GM12891 (cell line): ENCODE data around the gene GGT7. TPM values are rescaled to one million over a fixed set of nuclear protein-coding genes. Genes with fewer than 3 reads are reported as not detected.
"Not testable (repeated sequence)": the region's sequence is repeated elsewhere in the genome, so short reads cannot be mapped to it uniquely, and the experiment has no call there.

Experiments used
- DNase-seq: peaks from one replicate; pipeline ENCODE4 v3.0.0; 2011; ENCODE audit warnings: low spot score; ENCODE audit not compliant: insufficient read length
- FAIRE-seq: peaks from 2 replicates; lab custom pipeline; 2011; peaks lifted over from hg19 to GRCh38; lab: Jason Lieb, UNC
- PAX5 ChIP-seq: IDR thresholded peaks from 2 replicates; pipeline ENCODE4 v1.6.1; 2011; ENCODE audit warnings: low read length, moderate library complexity, mild to moderate bottlenecking; ENCODE audit not compliant: insufficient read depth, severe bottlenecking
- POLR2A ChIP-seq: IDR thresholded peaks from 2 replicates; pipeline ENCODE4 v1.6.1; 2011; ENCODE audit warnings: low read depth, low read length, control low read depth
- POLR2AphosphoS5 ChIP-seq: IDR thresholded peaks from 2 replicates; pipeline ENCODE4 v1.6.1; 2011; ENCODE audit warnings: low read depth, low read length, control low read depth
- POU2F2 ChIP-seq: IDR thresholded peaks from 2 replicates; pipeline ENCODE4 v1.6.1; 2011; ENCODE audit warnings: low read depth, mild to moderate bottlenecking, control low read depth, low read length, moderate library complexity
- SPI1 ChIP-seq: IDR thresholded peaks from 2 replicates; pipeline ENCODE4 v1.6.1; 2011; ENCODE audit warnings: low read depth, low read length, control low read depth
- TAF1 ChIP-seq: IDR thresholded peaks from 2 replicates; pipeline ENCODE4 v1.6.1; 2011; ENCODE audit warnings: low read depth, low read length, control low read depth
- polyA plus RNA-seq: library from polyadenylated mRNA; unstranded; fragments of >200 nt; gene quantifications from one replicate; pipeline ENCODE4 v1.2.1, GENCODE V29; 2012; ENCODE audit warnings: low read depth, missing spikeins, inconsistent platforms; ENCODE audit not compliant: missing spikeins

Gene GGT7, protein sequence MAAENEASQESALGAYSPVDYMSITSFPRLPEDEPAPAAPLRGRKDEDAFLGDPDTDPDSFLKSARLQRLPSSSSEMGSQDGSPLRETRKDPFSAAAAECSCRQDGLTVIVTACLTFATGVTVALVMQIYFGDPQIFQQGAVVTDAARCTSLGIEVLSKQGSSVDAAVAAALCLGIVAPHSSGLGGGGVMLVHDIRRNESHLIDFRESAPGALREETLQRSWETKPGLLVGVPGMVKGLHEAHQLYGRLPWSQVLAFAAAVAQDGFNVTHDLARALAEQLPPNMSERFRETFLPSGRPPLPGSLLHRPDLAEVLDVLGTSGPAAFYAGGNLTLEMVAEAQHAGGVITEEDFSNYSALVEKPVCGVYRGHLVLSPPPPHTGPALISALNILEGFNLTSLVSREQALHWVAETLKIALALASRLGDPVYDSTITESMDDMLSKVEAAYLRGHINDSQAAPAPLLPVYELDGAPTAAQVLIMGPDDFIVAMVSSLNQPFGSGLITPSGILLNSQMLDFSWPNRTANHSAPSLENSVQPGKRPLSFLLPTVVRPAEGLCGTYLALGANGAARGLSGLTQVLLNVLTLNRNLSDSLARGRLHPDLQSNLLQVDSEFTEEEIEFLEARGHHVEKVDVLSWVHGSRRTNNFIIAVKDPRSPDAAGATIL
- polyA plus RNA-seq, result 5.4 TPM

DNA sequence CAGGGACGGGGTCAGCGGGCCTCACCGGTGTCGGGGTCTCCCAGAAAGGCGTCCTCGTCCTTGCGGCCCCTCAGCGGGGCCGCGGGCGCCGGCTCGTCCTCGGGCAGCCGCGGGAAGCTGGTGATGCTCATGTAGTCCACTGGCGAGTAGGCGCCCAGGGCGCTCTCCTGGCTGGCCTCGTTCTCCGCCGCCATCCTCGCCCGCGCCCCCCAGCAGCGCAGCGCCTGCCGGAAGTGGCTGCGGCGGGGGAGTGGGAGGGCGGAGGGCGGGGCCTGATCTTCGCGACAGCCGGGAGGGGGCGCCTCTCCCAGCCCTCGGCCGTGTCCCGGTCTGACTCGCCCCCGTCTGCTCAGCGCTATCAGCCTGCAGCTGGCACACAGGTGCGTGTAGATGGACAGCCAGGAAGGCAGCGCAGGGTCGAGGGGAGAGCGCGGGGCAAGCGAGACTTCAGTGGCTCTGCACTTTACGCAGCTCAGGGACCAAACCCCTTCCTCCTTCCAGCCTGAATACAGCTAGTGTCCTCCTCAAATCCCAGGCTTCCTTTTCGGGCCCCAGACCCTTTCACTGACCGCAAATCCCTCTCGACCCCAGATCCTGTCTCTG is at the start of gene GGT7:
GGT7 (minus strand) TSS at position 235 of the 603 bp plus-strand sequence; CDS start at position 194, 41 bp downstream.
- TF ChIP-seq TAF1 (no peak), POLR2AphosphoS5 (no peak), PAX5 (no peak), SPI1 (no peak), POLR2A (no peak), POU2F2 (no peak)
- FAIRE-seq (peak; percentile 77), DNase-seq (peak; percentile 86)

DNA sequence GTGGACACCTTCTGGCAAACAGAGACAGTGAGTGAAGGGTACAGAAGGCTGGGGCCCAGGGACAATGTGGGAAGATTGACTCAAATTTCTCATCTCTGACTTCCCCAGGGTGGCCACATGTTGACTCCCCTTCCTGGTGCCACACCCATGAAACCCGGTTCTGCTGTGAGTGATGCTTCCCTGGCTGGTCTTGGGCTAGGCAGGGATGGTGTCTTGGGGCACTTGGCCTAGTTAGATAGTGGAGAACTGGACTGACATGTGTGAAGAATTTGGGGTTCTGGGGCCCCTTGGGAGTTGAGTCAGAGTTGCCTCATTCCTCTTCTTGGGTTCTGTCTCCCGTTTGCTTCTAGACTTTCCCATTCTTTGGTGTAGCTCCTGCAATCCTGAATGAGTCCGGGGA is 48.8 kb upstream of the GGT7 start:
- no peak for FAIRE-seq
- TF ChIP-seq TAF1 (no peak), POU2F2 (no peak), POLR2A (no peak), POLR2AphosphoS5 (no peak), SPI1 (no peak)
- no peak for DNase-seq

DNA sequence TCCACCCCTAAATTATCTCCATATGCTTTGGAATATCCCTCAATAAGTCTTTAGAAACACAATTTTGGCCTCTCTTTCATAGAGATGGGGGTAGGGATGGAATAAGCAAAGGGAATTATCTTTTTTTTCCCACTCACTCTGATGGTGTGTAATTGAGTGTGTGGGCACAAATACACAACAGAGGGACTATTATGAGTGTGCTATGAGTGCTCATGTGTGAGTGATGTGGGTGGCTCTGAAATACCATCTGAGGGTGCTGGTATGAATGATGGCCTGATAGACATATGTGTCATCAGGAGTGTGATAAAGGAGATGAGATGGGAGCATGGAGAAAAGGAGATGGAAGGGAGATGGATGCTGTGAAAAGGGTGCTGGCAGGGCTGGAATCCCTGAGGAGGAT is 47.4 kb upstream of the GGT7 start:
- FAIRE-seq (no peak), DNase-seq (no peak)
- TF ChIP-seq TAF1, result no peak

DNA sequence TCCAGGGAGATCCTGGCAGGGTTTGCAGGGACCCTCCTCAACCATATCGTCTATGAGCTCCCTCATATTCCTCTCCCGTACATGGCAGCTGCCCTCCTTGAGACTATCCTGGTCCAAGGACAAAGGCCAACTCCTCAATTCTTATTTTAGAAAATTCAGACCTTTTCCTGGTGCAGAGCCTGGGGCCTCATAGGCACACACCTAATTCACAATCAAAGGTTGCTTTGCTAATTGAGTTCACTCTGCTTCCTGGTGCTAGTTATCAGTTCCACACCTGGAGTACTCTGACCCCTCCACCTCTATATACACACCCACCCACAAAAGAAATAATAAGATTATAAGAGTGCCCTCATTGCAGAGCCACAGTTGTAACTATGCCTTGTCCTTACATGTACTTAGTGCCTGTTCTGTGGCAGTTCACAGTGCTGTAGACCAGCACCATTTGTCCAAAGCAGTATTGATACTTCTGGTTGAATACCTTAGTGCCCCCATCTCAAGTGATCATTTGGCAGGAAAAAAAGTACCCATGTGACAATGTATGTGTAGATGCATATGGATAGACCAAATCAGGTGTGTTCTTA is 44.2 kb upstream of the GGT7 start:
- TF ChIP-seq POLR2A (no peak), SPI1 (no peak), POLR2AphosphoS5 (no peak), TAF1 (no peak), POU2F2 (no peak), PAX5 (no peak)
- FAIRE-seq (no peak), DNase-seq (no peak)

DNA sequence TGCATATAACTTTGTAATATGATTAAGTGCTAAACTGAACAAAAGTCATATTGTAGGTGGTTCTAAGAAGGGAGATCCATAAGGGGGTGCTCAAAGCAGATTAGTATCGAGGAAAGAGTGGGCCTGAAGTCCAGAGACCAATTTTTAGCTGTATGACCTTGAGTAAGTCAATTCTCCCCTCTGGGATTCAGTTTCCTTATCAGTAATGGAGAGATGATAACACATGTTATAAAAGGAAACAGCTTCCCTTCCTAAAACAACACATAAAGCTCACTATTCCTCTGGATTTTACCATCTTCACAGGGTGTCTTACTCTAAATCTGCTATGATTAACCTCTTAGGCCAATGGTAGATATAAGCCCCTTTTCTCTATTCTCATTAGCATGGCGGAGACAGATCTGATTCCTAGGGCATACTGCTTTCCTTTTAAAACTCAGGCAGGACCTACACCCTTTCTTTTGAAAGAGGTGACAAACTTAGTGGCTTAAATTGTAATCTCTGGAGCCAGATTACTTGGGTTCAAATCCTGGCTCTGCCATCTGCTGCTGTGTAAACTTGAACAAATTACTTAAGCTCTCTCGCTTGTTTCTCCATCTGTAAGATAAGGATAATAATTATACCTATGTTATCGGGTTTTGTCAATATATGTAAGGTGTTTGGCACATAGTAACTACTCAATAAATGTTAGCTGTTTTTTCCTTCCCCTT is 43.2 kb upstream of the GGT7 start:
- DNase-seq (no peak), FAIRE-seq (peak; percentile 9)
- TF ChIP-seq POLR2AphosphoS5, result no peak
- no peak for TF ChIP-seq PAX5

DNA sequence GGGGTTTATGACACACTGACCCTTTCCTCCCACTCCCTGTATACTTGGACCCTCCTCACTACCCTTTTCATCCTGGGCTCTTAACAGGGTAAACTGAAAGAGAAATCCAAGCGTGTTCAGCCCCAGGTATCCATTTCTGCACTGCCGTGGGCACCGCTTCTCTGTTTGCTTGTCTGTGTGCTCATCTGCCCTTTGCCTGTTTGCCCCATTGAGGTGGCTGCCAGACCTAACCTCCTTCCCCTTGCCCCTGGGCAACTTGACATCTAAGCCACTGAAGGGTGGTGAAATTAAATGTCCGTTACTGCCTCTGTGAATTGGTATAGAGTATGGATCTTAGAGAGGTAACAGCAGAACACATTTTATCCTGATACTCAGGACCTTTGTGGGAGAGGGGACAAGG is 42.5 kb upstream of the GGT7 start:
- DNase-seq, result no peak
- TF ChIP-seq POU2F2, result no peak
- no peak for TF ChIP-seq POLR2A
- TF ChIP-seq PAX5, result no peak
- no peak for TF ChIP-seq SPI1
- no peak for TF ChIP-seq TAF1
- TF ChIP-seq POLR2AphosphoS5, result no peak

DNA sequence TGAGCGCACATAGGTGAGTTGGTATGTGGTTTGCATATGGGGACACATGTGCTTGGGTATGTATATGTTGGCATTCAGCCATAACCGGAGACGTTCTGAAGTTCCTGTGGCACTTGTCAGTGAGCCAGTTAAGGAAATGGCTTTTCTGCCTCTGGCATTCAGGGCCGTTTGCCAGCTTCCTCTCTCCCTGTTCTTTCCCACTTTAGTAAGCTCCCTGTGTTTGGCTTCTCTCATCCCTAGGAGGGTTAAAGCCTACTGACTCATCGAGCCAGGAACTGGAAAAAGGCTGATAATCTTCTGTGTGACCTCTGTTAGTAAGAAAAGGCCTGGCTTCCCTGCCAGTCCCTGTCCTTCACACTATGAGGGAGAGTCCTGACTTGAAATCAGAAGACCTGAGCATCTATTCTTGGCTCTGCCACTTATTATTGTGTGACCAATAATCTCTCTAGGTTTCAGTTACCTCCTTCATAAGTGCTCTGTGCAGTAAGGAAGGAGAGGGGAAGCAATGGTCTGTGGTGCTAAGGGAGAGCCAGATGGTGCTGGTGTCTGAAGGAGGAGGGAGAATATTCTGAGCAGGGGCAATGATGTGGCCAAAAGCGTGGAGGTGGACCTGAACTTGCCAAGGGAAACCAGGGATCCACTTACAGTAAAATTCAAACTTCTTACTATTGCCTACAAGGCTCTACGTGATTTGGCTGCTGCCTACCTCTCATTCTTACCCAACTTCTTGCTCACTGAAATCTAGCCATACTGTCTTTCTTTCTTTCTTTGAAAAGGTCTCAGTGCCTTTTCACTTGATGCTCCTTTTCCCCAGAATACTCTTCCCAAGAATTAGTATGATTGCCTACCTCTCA is 35.2 kb upstream of the GGT7 start:
- TF ChIP-seq POU2F2, result no peak
- FAIRE-seq (no peak), DNase-seq (no peak)

More for the DNA sequence above, 42.5 kb upstream of the GGT7 start:
- FAIRE-seq, result no peak

DNA sequence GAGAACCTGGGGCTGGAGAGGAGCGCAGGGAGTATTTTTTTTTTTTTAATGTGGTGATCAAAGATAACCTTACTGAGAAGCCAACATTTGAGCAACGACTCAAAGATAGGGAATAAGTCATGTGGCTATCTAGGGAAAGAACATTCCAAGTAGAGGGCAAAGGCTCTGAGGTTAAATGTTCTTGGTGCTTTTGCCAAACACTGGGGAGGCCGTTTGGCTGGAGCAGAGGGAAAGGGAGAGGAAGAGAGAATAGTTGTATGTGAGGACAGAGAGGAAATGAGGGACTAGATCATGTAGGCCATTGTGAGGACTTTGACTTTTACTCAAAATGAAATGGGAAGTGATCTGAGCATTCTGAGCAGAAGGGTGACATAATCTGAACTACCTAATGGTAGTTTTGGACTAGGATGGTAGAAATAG is 31.6 kb upstream of the GGT7 start:
- no peak for TF ChIP-seq POLR2A
- peak; percentile 92 for TF ChIP-seq SPI1
- FAIRE-seq (no peak), DNase-seq (peak; percentile 22)

DNA sequence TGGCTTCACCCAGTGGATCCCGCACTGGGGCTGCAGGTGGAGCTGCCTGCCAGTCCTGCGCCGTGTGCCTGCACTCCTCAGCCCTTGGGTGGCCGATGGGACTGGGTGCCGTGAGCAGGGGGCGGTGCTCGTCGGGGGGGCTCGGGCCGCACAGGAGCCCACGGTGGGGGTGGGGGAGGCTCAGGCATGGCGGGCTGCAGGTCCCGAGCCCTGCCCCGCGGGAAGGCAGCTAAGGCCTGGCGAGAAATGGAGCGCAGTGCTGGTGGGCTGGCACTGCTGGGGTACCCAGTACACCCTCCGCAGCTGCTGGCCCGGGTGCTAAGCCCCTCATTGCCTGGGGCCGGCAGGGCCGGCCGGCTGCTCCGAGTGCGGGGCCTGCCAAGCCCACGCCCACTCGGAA is 26.1 kb upstream of the GGT7 start:
- not testable (repeated sequence) for DNase-seq, FAIRE-seq

DNA sequence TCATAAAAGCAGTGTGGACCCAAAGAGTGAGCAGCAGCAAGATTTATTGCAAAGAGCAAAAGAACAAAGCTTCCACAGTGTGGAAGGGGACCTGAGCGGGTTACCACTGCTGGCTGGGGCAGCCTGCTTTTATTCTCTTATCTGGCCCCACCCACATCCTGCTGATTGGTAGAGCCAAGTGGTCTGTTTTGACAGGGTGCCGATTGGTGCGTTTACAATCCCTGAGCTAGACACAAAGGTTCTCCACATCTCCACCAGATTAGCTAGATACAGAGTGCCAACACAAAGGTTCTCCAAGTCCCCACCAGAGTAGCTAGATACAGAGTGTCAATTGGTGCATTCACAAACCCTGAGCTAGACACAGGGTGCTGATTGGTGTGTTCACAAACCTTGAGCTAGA is 25.5 kb upstream of the GGT7 start:
- not testable (repeated sequence) for DNase-seq, FAIRE-seq
